ENCODE measurements around the gene AP2M1. TPM values are rescaled to one million over a fixed set of nuclear protein-coding genes. Genes with fewer than 3 reads are reported as not detected.
A peak's percentile ranks its signal among the peaks of the same experiment; 100 is the strongest.

Gene AP2M1
- total and polyA plus RNA-seq, 11 donors = 225 to 431 (median 337) TPM

DNA sequence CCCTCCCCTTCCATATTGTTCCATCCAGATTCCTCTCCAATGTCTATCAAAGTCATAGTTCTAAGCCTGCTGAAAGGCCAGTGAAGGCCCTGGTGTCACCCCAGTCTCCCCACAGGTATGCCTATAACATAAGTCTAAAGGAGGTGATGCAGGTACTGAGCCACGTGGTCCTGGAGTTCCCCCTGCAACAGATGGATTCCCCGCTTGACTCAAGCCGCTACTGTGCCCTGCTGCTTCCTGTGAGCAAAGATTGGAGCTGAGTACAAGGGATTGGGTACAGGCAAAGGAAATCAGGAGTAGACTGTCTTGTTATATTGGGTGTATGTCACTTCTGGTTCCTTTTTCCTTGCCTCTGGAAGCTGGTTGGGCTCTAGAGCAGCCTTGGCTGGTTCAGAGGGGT, 31.3 kb upstream of the AP2M1 start:
- ATAC-seq = no peak
- Histone ChIP-seq H3K9me3 (no peaks in the 10 kb centered on the region), H3K4me1 (peaks cover 0 to 15% (median 3%) of the 10 kb centered on the region in 12 donors), H3K27ac (no peak overlapping the region), H3K27me3 (no peaks in the 10 kb centered on the region), H3K4me3 (no peak overlapping the region), H3K36me3 (peaks cover 0 to 86% (median 84%) of the 10 kb centered on the region in 9 donors)
- intact Hi-C loops (cut with DNase I) = loop anchor here in 5 of 10 donors (5.0 to 10.0 kb wide), 5 partner anchors 39 to 371 kb away; partner anchors contain the start of genes ALG3 (in 2 of the 5) and EEF1AKMT4 (in 2 of the 5)
- WGBS, 4 donors = 89 to 93% (median 92%) methylated on average over 3 of the region's 3 CpGs
- TF ChIP-seq POLR2A (IDR thresholded peaks at IDR 0.05) (no peak), CTCF (IDR thresholded peaks at IDR 0.05) (no peak)
- no peak for DNase-seq

DNA sequence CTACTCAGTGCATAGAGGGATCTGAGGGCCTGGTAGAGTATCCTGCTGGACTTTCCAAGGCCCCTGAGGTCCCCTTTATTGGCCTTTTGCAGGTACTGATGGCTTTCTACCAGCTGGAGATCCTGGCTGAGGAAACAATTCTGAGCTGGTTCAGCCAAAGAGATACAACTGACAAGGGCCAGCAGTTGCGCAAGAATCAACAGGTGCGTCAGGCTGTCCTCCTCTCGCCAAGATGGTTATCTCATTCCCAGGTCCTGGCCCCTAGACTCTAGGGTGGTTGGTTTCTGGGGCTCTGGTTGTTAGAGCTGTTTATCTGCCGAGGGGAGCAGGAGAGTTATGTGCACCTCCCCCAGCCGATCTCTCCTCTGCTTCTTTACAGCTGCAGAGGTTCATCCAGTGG, 30.1 kb upstream of the AP2M1 start:
- intact Hi-C loops (cut with DNase I) = loop anchor here in 5 of 10 donors (5.0 to 10.0 kb wide), 5 partner anchors 38 to 370 kb away; partner anchors contain the start of genes ALG3 (in 2 of the 5) and EEF1AKMT4 (in 2 of the 5)
- peaks cover 0 to 15% (median 3%) of the 10 kb centered on the region in 12 donors for H3K4me1 ChIP-seq
- H3K27me3 ChIP-seq = no peaks in the 10 kb centered on the region
- DNase-seq = no peak
- H3K36me3 ChIP-seq = peaks cover 0 to 75% (median 72%) of the 10 kb centered on the region in 9 donors
- no peak overlapping the region for H3K4me3 ChIP-seq
- H3K9me3 ChIP-seq = no peaks in the 10 kb centered on the region
- 72 to 87% (median 83%) methylated on average over 5 of the region's 5 CpGs for WGBS, 4 donors
- no peak for TF ChIP-seq CTCF (IDR thresholded peaks at IDR 0.05)
- no peak for TF ChIP-seq POLR2A (IDR thresholded peaks at IDR 0.05)
- no peak for ATAC-seq
- H3K27ac ChIP-seq = no peak overlapping the region

DNA sequence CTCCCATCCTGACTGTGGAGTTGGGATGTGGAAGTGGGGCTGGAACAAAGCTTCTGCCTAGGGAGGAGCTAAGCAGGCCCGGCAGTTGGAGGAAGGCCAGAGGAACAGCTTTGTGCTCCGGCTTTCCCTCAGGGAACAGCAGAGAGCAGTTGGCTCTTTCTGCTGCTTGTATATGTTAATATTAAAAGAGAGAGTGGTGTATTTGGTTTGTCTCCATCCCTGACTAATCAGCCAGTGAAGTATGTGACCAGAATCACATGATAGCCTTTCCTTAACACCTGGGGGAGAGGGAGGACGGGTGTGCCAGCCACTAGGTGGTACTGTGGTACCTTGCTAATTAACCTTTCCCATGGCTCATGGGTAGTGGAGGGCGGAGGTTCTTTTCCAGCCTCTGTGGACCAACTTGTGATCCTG, 29.5 kb upstream of the AP2M1 start:
- H3K27ac ChIP-seq = peak overlapping the region in 1 of 12 donors; percentile 12
- peaks cover 0 to 69% (median 66%) of the 10 kb centered on the region in 9 donors for H3K36me3 ChIP-seq
- TF ChIP-seq CTCF (IDR thresholded peaks at IDR 0.05) (peak in 11 of 12 donors; percentile 11 to 56 (median 40)), POLR2A (IDR thresholded peaks at IDR 0.05) (no peak)
- intact Hi-C loops (cut with DNase I) = loop anchor here in 4 of 10 donors (5.0 to 10.0 kb wide), 4 partner anchors 92 to 370 kb away; partner anchors contain the start of genes ALG3 (in 2 of the 4) and EEF1AKMT4 (in 2 of the 4)
- ATAC-seq (peak; percentile 61 to 76 (median 64)), DNase-seq (peak in 1 of 5 donors; percentile 48)
- peaks cover 0 to 15% (median 3%) of the 10 kb centered on the region in 12 donors for H3K4me1 ChIP-seq
- no peaks in the 10 kb centered on the region for H3K9me3 ChIP-seq
- H3K4me3 ChIP-seq = no peak overlapping the region
- H3K27me3 ChIP-seq = no peaks in the 10 kb centered on the region
- 25 to 29% (median 29%) methylated on average over 4 of the region's 4 CpGs for WGBS, 4 donors

DNA sequence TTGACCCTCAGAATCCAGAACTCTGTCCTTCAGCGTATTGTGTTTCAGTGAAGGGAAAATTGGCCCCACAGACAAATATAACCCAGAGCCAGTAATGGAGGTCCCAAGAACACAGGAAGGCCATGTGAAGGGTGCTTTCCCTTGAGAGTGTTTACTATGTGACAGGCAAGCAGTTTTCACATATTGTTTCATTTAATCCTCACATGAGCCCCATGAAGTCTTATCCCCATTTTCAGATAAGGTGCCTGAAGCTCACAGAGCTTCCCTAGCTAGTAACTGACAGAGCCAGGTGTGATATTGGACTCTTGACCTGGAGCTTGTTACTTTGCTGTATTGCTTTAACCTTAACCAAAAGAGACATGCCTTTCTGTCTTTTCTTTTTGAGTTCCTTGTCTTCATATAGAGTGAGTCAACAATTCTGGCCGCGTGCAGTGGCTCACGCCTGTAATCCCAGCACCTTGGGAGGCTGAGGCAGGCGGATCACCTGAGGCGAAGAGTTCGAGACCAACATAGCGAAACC, 28.8 kb upstream of the AP2M1 start:
- Histone ChIP-seq H3K27ac (no peak overlapping the region), H3K9me3 (no peaks in the 10 kb centered on the region)

More for the DNA sequence above, 28.8 kb upstream of the AP2M1 start:
- Histone ChIP-seq H3K4me1 (peaks cover 0 to 15% (median 3%) of the 10 kb centered on the region in 12 donors), H3K4me3 (no peak overlapping the region), H3K36me3 (peaks cover 0 to 62% (median 59%) of the 10 kb centered on the region in 9 donors), H3K27me3 (no peaks in the 10 kb centered on the region)
- ATAC-seq (no peak), DNase-seq (no peak)
- WGBS, 4 donors = 86 to 95% (median 87%) methylated on average over 8 of the region's 8 CpGs
- intact Hi-C loops (cut with DNase I) = loop anchor here in 4 of 10 donors (5.0 to 10.0 kb wide), 4 partner anchors 91 to 369 kb away; partner anchors contain the start of genes ALG3 (in 2 of the 4) and EEF1AKMT4 (in 2 of the 4)
- TF ChIP-seq POLR2A (IDR thresholded peaks at IDR 0.05) (no peak), CTCF (IDR thresholded peaks at IDR 0.05) (no peak)

All from heart left ventricle (tissue), 16 donors.